WTC11 (cell line): ENCODE measurements around the gene DOK4. TPM values are rescaled to one million over a fixed set of nuclear protein-coding genes. Genes with fewer than 3 reads are reported as not detected.

Source experiments
- ATAC-seq: fragments of 200-7000 bp; cut with Tn5 transposase; 2 replicates; pipeline ENCODE4 v1.10.0; 2021; ENCODE audit warnings: mild to moderate bottlenecking, moderate library complexity
- CTCF ChIA-PET: fragments of 300-600 bp; sonication (Branson Sonifier 250); formaldehyde crosslinking; loops from one replicate; lab custom pipeline; 2021; ENCODE audit warnings: antibody characterized with exemption; lab: Charles Lee
- POLR2A ChIA-PET: fragments of 350-600 bp; sonication (Branson Sonifier 250); formaldehyde crosslinking; loops from one replicate; lab custom pipeline; 2021; ENCODE audit warnings: antibody characterized with exemption; lab: Charles Lee
- DNase-seq: peaks from one replicate; pipeline ENCODE4 v3.0.0; 2021; ENCODE audit warnings: low spot score
- H3K27ac Mint-ChIP-seq: 2 replicates; pipeline ENCODE4 v1.8.0; 2021; ENCODE audit warnings: mixed read lengths
- H3K27me3 Mint-ChIP-seq: 2 replicates; pipeline ENCODE4 v1.8.0; 2021; ENCODE audit warnings: low read depth, mild to moderate bottlenecking, moderate library complexity, mixed read lengths
- H3K36me3 Mint-ChIP-seq: 2 replicates; pipeline ENCODE4 v1.8.0; 2021; ENCODE audit warnings: mixed read lengths
- H3K4me1 Mint-ChIP-seq: 2 replicates; pipeline ENCODE4 v1.8.0; 2022; ENCODE audit warnings: mixed read lengths
- H3K4me3 Mint-ChIP-seq: 2 replicates; pipeline ENCODE4 v1.8.0; 2021; ENCODE audit warnings: mild to moderate bottlenecking, moderate library complexity, mixed read lengths
- H3K9me3 Mint-ChIP-seq: 2 replicates; pipeline ENCODE4 v1.8.0; 2021; ENCODE audit warnings: mixed read lengths
- CREM ChIP-seq: sonication (generic); formaldehyde crosslinking; IDR thresholded peaks from 2 replicates; pipeline ENCODE4 v1.8.1; 2022; ENCODE audit warnings: mild to moderate bottlenecking, missing genetic modification reagents, moderate library complexity
- EMX1 ChIP-seq: fragments of 250-450 bp; sonication (Bioruptor Pico); IDR thresholded peaks from 2 replicates; pipeline ENCODE4 v1.8.0; 2021; ENCODE audit warnings: mild to moderate bottlenecking
- ETV6 ChIP-seq: sonication (generic); formaldehyde crosslinking; IDR thresholded peaks from 2 replicates; pipeline ENCODE4 v1.8.1; 2022; ENCODE audit warnings: mild to moderate bottlenecking, missing genetic modification reagents
- FOXK1 ChIP-seq: sonication (generic); formaldehyde crosslinking; IDR thresholded peaks from 2 replicates; pipeline ENCODE4 v1.8.0; 2022; ENCODE audit warnings: mild to moderate bottlenecking, moderate library complexity, missing genetic modification reagents
- GTF2I ChIP-seq: fragments of 250-450 bp; sonication (Bioruptor Pico); conservative IDR thresholded peaks from 2 replicates; pipeline ENCODE4 v1.4.0; 2021; ENCODE audit warnings: mild to moderate bottlenecking
- JUN ChIP-seq: sonication (generic); formaldehyde crosslinking; IDR thresholded peaks from 2 replicates; pipeline ENCODE4 v1.8.0; 2023; ENCODE audit warnings: mild to moderate bottlenecking, missing genetic modification reagents
- NFATC4 ChIP-seq: fragments of 250-450 bp; sonication (Bioruptor Pico); IDR thresholded peaks from 2 replicates; pipeline ENCODE4 v1.9.0; 2021; ENCODE audit warnings: mild to moderate bottlenecking
- NFE2L1 ChIP-seq: sonication (generic); formaldehyde crosslinking; IDR thresholded peaks from 2 replicates; pipeline ENCODE4 v1.8.1; 2023; ENCODE audit warnings: missing genetic modification reagents
- SMAD3 ChIP-seq: sonication (generic); formaldehyde crosslinking; IDR thresholded peaks from 2 replicates; pipeline ENCODE4 v1.8.0; 2022; ENCODE audit warnings: missing genetic modification reagents, mild to moderate bottlenecking, borderline replicate concordance
- SMAD4 ChIP-seq: sonication (generic); formaldehyde crosslinking; IDR thresholded peaks from 2 replicates; pipeline ENCODE4 v1.8.0; 2022; ENCODE audit warnings: mild to moderate bottlenecking, missing genetic modification reagents
- TCF7 ChIP-seq: sonication (generic); formaldehyde crosslinking; IDR thresholded peaks from 2 replicates; pipeline ENCODE4 v1.8.0; 2022; ENCODE audit warnings: mild to moderate bottlenecking, low read depth, missing genetic modification reagents, moderate library complexity
- TEAD4 ChIP-seq: sonication (generic); formaldehyde crosslinking; IDR thresholded peaks from 2 replicates; pipeline ENCODE4 v1.8.0; 2022; ENCODE audit warnings: mild to moderate bottlenecking, missing genetic modification reagents
- ZNF423 ChIP-seq: fragments of 250-450 bp; sonication (Bioruptor Pico); IDR thresholded peaks from 2 replicates; pipeline ENCODE4 v2.1.2; 2022; ENCODE audit warnings: mild to moderate bottlenecking, moderate library complexity
- total RNA-seq: library from RNA; stranded (reverse); gene quantifications from 3 replicates; pipeline ENCODE4 v1.2.3, GENCODE V29; 2021
- TF ChIP-seq, protein P1 (sequence below): fragments of 250-450 bp; sonication (Bioruptor Pico); IDR thresholded peaks from 2 replicates; pipeline ENCODE4 v1.9.0; 2021; ENCODE audit warnings: mild to moderate bottlenecking
- TF ChIP-seq, protein P2 (sequence below): sonication (generic); formaldehyde crosslinking; IDR thresholded peaks from 2 replicates; pipeline ENCODE4 v1.8.0; 2023; ENCODE audit warnings: missing genetic modification reagents
- TF ChIP-seq, protein P3 (sequence below): fragments of 250-450 bp; sonication (Bioruptor Pico); IDR thresholded peaks from 2 replicates; pipeline ENCODE4 v1.8.0; 2021; ENCODE audit warnings: mild to moderate bottlenecking
- TF ChIP-seq, protein P4 (sequence below): fragments of 250-450 bp; sonication (Bioruptor Pico); IDR thresholded peaks from 2 replicates; pipeline ENCODE4 v2.1.2; 2022; ENCODE audit warnings: mild to moderate bottlenecking, moderate library complexity
- TF ChIP-seq, protein P5 (sequence below): sonication (generic); formaldehyde crosslinking; IDR thresholded peaks from 2 replicates; pipeline ENCODE4 v1.8.0; 2022; ENCODE audit warnings: mild to moderate bottlenecking, missing genetic modification reagents
- TF ChIP-seq, protein P6 (sequence below): sonication (generic); formaldehyde crosslinking; IDR thresholded peaks from 2 replicates; pipeline ENCODE4 v1.8.1; 2023; ENCODE audit warnings: mild to moderate bottlenecking, missing genetic modification reagents, moderate library complexity

Gene DOK4
- total RNA-seq, 1 experiment from 2014 or later = 25.0 TPM

DNA sequence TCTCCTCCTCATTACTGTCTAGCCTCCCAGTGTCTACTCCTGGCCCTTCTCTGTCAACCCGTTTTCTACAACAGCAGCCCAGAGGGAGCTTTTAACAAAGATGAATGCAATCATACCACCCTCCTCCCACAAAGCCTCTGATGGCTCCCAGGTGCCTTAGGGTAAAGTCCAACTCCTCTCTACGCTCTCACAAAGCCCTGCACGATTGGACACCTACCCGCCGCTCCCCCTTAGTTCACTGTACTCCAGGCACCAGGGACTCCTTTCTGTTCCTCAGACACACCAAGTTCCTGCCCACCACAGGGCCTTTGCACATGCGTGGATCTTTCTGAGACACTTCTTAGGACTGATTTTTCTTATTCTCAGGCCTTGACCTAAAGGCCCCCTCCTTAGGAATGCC is 32.6 kb upstream of the DOK4 start:
- Mint-ChIP-seq H3K4me3 (no peak overlapping the region), H3K4me1 (peaks cover 11% of the 10 kb centered on the region; the same call in 1 of the 2 replicates)
- no peak for DNase-seq
- TF ChIP-seq TCF7 = no peak
- TF ChIP-seq, protein P1, sequence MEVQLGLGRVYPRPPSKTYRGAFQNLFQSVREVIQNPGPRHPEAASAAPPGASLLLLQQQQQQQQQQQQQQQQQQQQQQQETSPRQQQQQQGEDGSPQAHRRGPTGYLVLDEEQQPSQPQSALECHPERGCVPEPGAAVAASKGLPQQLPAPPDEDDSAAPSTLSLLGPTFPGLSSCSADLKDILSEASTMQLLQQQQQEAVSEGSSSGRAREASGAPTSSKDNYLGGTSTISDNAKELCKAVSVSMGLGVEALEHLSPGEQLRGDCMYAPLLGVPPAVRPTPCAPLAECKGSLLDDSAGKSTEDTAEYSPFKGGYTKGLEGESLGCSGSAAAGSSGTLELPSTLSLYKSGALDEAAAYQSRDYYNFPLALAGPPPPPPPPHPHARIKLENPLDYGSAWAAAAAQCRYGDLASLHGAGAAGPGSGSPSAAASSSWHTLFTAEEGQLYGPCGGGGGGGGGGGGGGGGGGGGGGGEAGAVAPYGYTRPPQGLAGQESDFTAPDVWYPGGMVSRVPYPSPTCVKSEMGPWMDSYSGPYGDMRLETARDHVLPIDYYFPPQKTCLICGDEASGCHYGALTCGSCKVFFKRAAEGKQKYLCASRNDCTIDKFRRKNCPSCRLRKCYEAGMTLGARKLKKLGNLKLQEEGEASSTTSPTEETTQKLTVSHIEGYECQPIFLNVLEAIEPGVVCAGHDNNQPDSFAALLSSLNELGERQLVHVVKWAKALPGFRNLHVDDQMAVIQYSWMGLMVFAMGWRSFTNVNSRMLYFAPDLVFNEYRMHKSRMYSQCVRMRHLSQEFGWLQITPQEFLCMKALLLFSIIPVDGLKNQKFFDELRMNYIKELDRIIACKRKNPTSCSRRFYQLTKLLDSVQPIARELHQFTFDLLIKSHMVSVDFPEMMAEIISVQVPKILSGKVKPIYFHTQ = no peak
- peak; percentile 60; the same call in 1 of the 2 replicates for TF ChIP-seq GTF2I (CRISPR knock-in tag)
- TF ChIP-seq FOXK1 (CRISPR knock-in tag) = no peak
- TF ChIP-seq ZNF423 (CRISPR knock-in tag) = no peak
- no peak for TF ChIP-seq CREM (CRISPR knock-in tag)
- TF ChIP-seq, all 79 proteins: peak for 1
- Mint-ChIP-seq H3K27ac (peak overlapping the region; percentile 53; the same call in 1 of the 2 replicates), H3K9me3 (no peaks in the 10 kb centered on the region), H3K27me3 (peaks cover 5% of the 10 kb centered on the region; the same call in 1 of the 2 replicates), H3K36me3 (no peaks in the 10 kb centered on the region)
- ChIA-PET POLR2A (no interaction called here), CTCF (interaction anchor here (0.8 to 5.8 kb wide), 14 partner anchors 9 to 219 kb away, joined by 3 to 80 read pairs (median 10); partner anchors contain the start of genes DOK4 and POLR2C)
- no peak for ATAC-seq

DNA sequence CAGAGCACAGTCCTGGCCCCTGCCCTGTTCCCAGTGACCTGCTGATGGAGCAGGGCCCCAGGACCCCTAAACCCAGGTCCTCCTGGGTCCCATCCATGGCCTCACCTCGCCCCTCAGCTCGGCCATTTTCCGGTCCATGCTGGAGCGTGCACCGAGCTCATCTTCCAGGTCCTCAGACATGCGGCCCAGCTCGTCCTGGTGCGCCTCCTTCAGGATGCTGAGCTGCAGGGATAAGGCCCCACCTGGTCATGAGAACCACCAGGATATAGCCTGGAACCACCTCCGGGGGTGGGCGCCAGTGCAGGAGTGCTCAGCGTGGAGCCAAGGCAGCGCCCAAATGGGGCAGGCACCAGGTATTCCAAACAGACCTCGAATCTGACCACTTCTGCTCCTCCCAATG is 32.2 kb upstream of the DOK4 start:
- peak; percentile 29 for ATAC-seq
- H3K27ac Mint-ChIP-seq = no peak overlapping the region; the same call in 1 of the 2 replicates
- H3K4me3 Mint-ChIP-seq = no peak overlapping the region
- DNase-seq = peak; percentile 43
- H3K4me1 Mint-ChIP-seq = peaks cover 11% of the 10 kb centered on the region; the same call in 1 of the 2 replicates
- no peaks in the 10 kb centered on the region for H3K9me3 Mint-ChIP-seq
- ChIA-PET POLR2A (no interaction called here), CTCF (interaction anchor here (0.6 to 5.8 kb wide), 14 partner anchors 10 to 219 kb away, joined by 3 to 80 read pairs (median 12); partner anchors contain the start of genes CIAPIN1, COQ9, DOK4 and POLR2C)
- TF ChIP-seq, protein P2, sequence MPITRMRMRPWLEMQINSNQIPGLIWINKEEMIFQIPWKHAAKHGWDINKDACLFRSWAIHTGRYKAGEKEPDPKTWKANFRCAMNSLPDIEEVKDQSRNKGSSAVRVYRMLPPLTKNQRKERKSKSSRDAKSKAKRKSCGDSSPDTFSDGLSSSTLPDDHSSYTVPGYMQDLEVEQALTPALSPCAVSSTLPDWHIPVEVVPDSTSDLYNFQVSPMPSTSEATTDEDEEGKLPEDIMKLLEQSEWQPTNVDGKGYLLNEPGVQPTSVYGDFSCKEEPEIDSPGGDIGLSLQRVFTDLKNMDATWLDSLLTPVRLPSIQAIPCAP (CRISPR knock-in tag) = no peak
- TF ChIP-seq SMAD3 (no peak), SMAD4 (no peak), CREM (CRISPR knock-in tag) (no peak)
- TF ChIP-seq, protein P3, sequence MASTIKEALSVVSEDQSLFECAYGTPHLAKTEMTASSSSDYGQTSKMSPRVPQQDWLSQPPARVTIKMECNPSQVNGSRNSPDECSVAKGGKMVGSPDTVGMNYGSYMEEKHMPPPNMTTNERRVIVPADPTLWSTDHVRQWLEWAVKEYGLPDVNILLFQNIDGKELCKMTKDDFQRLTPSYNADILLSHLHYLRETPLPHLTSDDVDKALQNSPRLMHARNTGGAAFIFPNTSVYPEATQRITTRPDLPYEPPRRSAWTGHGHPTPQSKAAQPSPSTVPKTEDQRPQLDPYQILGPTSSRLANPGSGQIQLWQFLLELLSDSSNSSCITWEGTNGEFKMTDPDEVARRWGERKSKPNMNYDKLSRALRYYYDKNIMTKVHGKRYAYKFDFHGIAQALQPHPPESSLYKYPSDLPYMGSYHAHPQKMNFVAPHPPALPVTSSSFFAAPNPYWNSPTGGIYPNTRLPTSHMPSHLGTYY = no peak
- peaks cover 5% of the 10 kb centered on the region; the same call in 1 of the 2 replicates for H3K27me3 Mint-ChIP-seq
- H3K36me3 Mint-ChIP-seq = no peaks in the 10 kb centered on the region

DNA sequence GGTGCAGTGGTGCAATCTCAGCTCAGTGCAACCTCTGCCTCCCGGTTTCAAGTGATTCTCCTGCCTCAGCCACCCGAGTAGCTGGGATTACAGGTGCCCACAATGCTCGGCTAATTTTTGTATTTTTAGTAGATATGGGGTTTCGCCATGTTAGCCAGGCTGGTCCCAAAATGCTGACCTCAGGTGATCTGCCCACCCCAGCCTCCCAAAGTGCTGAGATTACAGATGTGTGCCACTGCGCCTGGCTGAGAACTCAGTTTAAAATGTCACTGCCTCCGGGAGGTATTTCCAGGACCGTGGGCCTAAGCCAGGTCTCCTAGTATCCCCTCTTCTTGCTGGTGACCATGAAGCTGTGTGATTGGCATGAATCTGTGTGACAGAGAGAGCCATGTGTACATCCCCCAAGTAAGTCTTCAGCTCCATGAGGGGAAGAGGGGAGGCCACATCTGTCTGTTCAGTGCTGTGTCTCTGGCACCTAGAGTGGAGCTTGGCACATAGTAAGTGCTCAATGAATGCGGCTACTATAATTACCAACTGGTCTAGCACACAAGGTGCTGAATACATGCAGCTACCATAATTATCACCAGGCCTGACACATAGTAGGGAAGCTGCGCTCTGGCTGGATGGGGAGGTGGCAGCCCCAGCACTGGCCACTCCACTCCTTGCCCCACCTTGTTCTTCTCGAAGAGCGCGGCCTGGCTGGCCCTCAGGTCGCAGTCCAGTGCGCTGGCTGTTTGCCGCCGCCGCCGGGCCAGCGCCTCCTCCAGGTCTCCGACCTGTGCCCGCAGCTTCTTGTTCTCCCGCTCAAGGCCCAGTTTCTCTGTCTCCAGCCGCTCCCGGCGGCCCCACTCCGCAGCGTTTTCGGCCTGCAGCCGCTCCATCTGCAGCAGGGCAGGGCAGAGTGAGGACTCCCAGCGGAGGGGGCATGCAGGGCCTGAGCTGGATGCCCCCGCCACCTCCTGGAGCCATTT is 31.4 kb upstream of the DOK4 start:
- ChIA-PET POLR2A (no interaction called here), CTCF (interaction anchor here (0.6 to 5.8 kb wide), 14 partner anchors 9 to 218 kb away, joined by 3 to 80 read pairs (median 12); partner anchors contain the start of genes CIAPIN1, COQ9, DOK4 and POLR2C)
- DNase-seq (no peak), ATAC-seq (no peak)
- no peaks in the 10 kb centered on the region for H3K9me3 Mint-ChIP-seq
- no peak overlapping the region for H3K27ac Mint-ChIP-seq
- no peaks in the 10 kb centered on the region for H3K36me3 Mint-ChIP-seq
- peaks cover 13% of the 10 kb centered on the region; the same call in 1 of the 2 replicates for H3K4me1 Mint-ChIP-seq
- H3K4me3 Mint-ChIP-seq = no peak overlapping the region
- H3K27me3 Mint-ChIP-seq = peaks cover 5% of the 10 kb centered on the region; the same call in 1 of the 2 replicates
- no peak for TF ChIP-seq TEAD4 (CRISPR knock-in tag)
- TF ChIP-seq EMX1 (CRISPR knock-in tag) = no peak
- no peak for TF ChIP-seq NFE2L1 (CRISPR knock-in tag)
- no peak for TF ChIP-seq JUN (CRISPR knock-in tag)
- TF ChIP-seq, protein P4, sequence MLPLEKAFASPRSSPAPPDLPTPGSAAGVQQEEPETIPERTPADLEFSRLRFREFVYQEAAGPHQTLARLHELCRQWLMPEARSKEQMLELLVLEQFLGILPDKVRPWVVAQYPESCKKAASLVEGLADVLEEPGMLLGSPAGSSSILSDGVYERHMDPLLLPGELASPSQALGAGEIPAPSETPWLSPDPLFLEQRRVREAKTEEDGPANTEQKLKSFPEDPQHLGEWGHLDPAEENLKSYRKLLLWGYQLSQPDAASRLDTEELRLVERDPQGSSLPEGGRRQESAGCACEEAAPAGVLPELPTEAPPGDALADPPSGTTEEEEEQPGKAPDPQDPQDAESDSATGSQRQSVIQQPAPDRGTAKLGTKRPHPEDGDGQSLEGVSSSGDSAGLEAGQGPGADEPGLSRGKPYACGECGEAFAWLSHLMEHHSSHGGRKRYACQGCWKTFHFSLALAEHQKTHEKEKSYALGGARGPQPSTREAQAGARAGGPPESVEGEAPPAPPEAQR (CRISPR knock-in tag) = no peak
- TF ChIP-seq, protein P5, sequence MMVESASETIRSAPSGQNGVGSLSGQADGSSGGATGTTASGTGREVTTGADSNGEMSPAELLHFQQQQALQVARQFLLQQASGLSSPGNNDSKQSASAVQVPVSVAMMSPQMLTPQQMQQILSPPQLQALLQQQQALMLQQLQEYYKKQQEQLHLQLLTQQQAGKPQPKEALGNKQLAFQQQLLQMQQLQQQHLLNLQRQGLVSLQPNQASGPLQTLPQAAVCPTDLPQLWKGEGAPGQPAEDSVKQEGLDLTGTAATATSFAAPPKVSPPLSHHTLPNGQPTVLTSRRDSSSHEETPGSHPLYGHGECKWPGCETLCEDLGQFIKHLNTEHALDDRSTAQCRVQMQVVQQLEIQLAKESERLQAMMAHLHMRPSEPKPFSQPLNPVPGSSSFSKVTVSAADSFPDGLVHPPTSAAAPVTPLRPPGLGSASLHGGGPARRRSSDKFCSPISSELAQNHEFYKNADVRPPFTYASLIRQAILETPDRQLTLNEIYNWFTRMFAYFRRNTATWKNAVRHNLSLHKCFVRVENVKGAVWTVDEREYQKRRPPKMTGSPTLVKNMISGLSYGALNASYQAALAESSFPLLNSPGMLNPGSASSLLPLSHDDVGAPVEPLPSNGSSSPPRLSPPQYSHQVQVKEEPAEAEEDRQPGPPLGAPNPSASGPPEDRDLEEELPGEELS (CRISPR knock-in tag) = no peak
- TF ChIP-seq, protein P6, sequence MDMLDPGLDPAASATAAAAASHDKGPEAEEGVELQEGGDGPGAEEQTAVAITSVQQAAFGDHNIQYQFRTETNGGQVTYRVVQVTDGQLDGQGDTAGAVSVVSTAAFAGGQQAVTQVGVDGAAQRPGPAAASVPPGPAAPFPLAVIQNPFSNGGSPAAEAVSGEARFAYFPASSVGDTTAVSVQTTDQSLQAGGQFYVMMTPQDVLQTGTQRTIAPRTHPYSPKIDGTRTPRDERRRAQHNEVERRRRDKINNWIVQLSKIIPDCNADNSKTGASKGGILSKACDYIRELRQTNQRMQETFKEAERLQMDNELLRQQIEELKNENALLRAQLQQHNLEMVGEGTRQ (CRISPR knock-in tag) = no peak
- no peak for TF ChIP-seq ETV6 (CRISPR knock-in tag)
- TF ChIP-seq NFATC4 (CRISPR knock-in tag) = no peak
